Gastroesophageal sphincter (tissue), 4 donors: ENCODE results near the gene ROPN1L. TPM values are rescaled to one million over a fixed set of nuclear protein-coding genes. Genes with fewer than 3 reads are reported as not detected.

ENCODE experiments used
- ATAC-seq: fragments of 150-250 bp; one replicate; pipeline ENCODE4 v1.9.1; 2016; ENCODE audit warnings: mild to moderate bottlenecking, moderate library complexity
- H3K27ac ChIP-seq, 4 donors: fragments of 200-600 bp; sonication (generic) in 3 of 4; 1 replicate in 3 of 4; 2 replicates in 1 of 4; pipeline ENCODE4 v1.5.1; 2016 to 2019
- H3K27me3 ChIP-seq: fragments of 200-600 bp; sonication (generic); one replicate; pipeline ENCODE4 v1.5.1; 2019
- H3K36me3 ChIP-seq, 2 donors: fragments of 200-600 bp; sonication (generic); one replicate each; pipeline ENCODE4 v1.5.1; 2019; ENCODE audit warnings: control low read depth in 1 of 2
- H3K4me1 ChIP-seq, 3 donors: fragments of 200-600 bp; sonication (generic); 1 replicate in 2 of 3; 2 replicates in 1 of 3; pipeline ENCODE4 v1.5.1; 2016 to 2019; ENCODE audit warnings: control low read depth in 2 of 3
- H3K4me3 ChIP-seq, 2 donors: fragments of 200-600 bp; sonication (generic); one replicate each; pipeline ENCODE4 v1.5.1; 2019; ENCODE audit warnings: mild to moderate bottlenecking in 1 of 2, moderate library complexity in 1 of 2
- H3K9me3 ChIP-seq, 3 donors: fragments of 200-600 bp; sonication (generic); one replicate each; pipeline ENCODE4 v1.5.1; 2017 to 2019; ENCODE audit warnings: control low read depth in 2 of 3
- EP300 ChIP-seq: sonication (generic); formaldehyde crosslinking; IDR thresholded peaks from one replicate; pipeline ENCODE4 v1.6.1; 2017; ENCODE audit warnings: antibody characterized with exemption, mild to moderate bottlenecking
- POLR2A ChIP-seq, 2 donors: fragments of 450-650 bp; IDR thresholded peaks; one replicate each; pipeline ENCODE4 v1.6.1; 2017; ENCODE audit warnings: antibody characterized with exemption in 2 of 2, mild to moderate bottlenecking in 2 of 2, moderate library complexity in 1 of 2
- POLR2AphosphoS5 ChIP-seq: sonication (generic); formaldehyde crosslinking; IDR thresholded peaks from one replicate; pipeline ENCODE4 v1.6.1; 2017; ENCODE audit warnings: antibody characterized with exemption
- WGBS, 2 donors: methylation state at CpG; one replicate each; pipeline ENCODE4 v1.1.5; 2018; ENCODE audit warnings: low coverage in 1 of 2; 5-methylcytosine and 5-hydroxymethylcytosine counted together
- total RNA-seq, 4 donors: library from RNA; depleted of rRNA; stranded (reverse); fragments of >200 nt; gene quantifications; one replicate each; pipeline ENCODE4 v1.1.0, GENCODE V29; 2016
- TF ChIP-seq, protein P1 (sequence below), 4 experiments: fragments of 200-600 bp in 2 of 4; fragments of 450-650 bp in 2 of 4; sonication (generic) in 1 of 4; IDR thresholded peaks; one replicate each; pipeline ENCODE4 v1.5.1; 2017 to 2019; ENCODE audit warnings: antibody characterized with exemption in 4 of 4, mild to moderate bottlenecking in 2 of 4, moderate library complexity in 2 of 4

The ROPN1L gene
- total RNA-seq, 4 donors from 2014 or later: 1.1 TPM; not detected in 3

DNA sequence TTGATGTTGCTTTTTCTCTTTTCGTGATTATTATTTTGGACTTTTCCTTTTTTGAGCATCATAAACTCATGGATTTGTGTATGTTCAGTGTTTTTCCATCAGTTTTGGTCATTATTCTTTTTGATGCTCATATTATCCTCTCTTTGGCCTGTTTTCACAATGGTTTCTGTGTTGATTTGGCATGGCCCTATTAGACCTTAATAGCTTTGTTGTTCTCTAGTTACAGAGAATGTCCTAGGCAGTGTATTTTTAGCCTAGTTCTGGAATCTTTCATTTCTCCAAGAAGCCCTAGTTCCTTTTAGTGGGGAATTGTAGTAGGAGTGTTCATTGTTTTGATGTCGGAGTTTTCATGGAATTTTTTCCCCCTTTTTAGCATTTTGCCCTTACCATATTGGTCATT lies 41.3 kb upstream of the ROPN1L start:
- Histone ChIP-seq H3K4me1 (peaks cover 9 to 22% (median 9%) of the 10 kb centered on the region in 3 donors), H3K4me3 (no peak overlapping the region), H3K9me3 (no peaks in the 10 kb centered on the region), H3K27me3 (no peaks in the 10 kb centered on the region), H3K27ac (peak overlapping the region; percentile 45 to 61 (median 54)), H3K36me3 (peaks cover 5 to 69% of the 10 kb centered on the region in 2 donors)
- 71 to 75% methylated on average over 2 of the region's 2 CpGs for WGBS, 2 donors
- TF ChIP-seq EP300 (no peak), POLR2A (IDR thresholded peaks at IDR 0.05) (no peak), POLR2AphosphoS5 (no peak)
- TF ChIP-seq, protein P1, sequence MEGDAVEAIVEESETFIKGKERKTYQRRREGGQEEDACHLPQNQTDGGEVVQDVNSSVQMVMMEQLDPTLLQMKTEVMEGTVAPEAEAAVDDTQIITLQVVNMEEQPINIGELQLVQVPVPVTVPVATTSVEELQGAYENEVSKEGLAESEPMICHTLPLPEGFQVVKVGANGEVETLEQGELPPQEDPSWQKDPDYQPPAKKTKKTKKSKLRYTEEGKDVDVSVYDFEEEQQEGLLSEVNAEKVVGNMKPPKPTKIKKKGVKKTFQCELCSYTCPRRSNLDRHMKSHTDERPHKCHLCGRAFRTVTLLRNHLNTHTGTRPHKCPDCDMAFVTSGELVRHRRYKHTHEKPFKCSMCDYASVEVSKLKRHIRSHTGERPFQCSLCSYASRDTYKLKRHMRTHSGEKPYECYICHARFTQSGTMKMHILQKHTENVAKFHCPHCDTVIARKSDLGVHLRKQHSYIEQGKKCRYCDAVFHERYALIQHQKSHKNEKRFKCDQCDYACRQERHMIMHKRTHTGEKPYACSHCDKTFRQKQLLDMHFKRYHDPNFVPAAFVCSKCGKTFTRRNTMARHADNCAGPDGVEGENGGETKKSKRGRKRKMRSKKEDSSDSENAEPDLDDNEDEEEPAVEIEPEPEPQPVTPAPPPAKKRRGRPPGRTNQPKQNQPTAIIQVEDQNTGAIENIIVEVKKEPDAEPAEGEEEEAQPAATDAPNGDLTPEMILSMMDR (IDR thresholded peaks at IDR 0.05): no peak
- peak; percentile 75 for ATAC-seq

DNA sequence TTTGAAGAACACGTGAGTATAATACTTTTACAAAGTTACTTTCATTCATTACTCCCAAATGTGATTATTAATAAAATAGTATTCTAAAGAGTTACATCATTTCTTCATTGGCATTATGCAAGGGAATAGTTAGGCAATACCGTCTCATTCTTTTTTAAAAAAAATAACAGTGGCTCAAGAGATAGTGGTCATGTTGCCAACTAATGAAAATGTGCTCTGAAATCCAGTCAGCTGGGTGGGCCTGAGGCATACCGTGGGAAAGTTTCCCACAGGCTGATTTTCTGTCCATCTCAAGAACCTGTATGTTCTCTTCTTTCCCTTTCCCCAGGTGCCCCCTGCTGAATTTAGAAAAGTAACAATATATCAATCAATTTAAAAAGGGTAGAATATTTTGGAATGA lies 40.8 kb upstream of the ROPN1L start:
- H3K27ac ChIP-seq: peak overlapping the region; percentile 45 to 61 (median 54)
- TF ChIP-seq POLR2A (IDR thresholded peaks at IDR 0.05): no peak
- TF ChIP-seq POLR2AphosphoS5: peak; percentile 38
- no peaks in the 10 kb centered on the region for H3K27me3 ChIP-seq
- peaks cover 5 to 69% of the 10 kb centered on the region in 2 donors for H3K36me3 ChIP-seq
- peaks cover 9 to 22% (median 9%) of the 10 kb centered on the region in 3 donors for H3K4me1 ChIP-seq
- peak; percentile 89 for ATAC-seq
- 40 to 43% methylated on average over 3 of the region's 3 CpGs for WGBS, 2 donors
- H3K9me3 ChIP-seq: no peaks in the 10 kb centered on the region
- no peak overlapping the region for H3K4me3 ChIP-seq

DNA sequence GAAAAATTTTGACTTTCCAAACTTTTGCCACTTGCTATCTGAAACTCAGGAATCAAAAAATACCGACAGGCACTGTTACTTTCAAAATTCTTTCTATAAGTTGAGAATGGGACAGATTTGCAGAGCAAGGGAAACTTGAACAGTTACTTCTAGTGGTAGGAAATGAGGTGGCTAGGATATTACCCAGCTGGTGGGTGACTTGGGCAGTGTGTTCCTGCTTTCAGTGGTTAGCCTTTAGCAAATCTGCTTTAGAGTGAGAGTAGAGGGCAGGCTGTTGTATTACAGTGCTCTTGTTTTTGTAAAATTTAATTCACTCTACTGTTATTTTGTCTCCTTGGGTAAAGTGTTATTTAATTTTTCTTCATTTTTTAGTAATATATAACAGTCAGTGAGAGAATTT lies 40.2 kb upstream of the ROPN1L start:
- ATAC-seq: no peak
- 44 to 88% methylated on average over 1 of the region's 1 CpG for WGBS, 2 donors
- Histone ChIP-seq H3K4me3 (no peak overlapping the region), H3K9me3 (no peaks in the 10 kb centered on the region), H3K27ac (peak overlapping the region in 2 of 4 donors; percentile 50 to 61), H3K27me3 (no peaks in the 10 kb centered on the region), H3K36me3 (peaks cover 5 to 69% of the 10 kb centered on the region in 2 donors), H3K4me1 (peaks cover 9 to 22% (median 9%) of the 10 kb centered on the region in 3 donors)
- TF ChIP-seq EP300 (no peak), POLR2AphosphoS5 (no peak), POLR2A (IDR thresholded peaks at IDR 0.05) (no peak)
- TF ChIP-seq, protein P1 (IDR thresholded peaks at IDR 0.05): no peak

DNA sequence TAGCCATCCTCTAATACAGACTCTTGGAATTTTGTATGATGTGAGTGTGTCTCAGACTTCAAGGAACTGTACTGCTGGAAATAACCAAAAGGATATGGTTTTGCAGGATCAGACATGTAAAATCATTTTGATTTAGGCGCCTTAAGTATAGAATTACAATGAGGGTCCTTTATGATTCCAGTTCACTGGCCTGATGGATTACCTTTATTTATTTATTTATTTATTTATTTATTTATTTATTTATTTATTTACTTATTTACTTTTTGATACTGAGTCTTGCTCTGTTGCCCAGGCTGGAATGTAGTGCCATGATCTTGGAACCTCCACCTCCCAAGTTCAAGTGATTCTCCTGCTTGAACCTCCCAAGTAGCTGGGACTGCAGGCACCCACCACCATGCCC lies 37.9 kb upstream of the ROPN1L start:
- 86 to 100% methylated on average over 1 of the region's 1 CpG for WGBS, 2 donors
- peaks cover 9 to 22% (median 9%) of the 10 kb centered on the region in 3 donors for H3K4me1 ChIP-seq
- no peaks in the 10 kb centered on the region for H3K27me3 ChIP-seq
- H3K4me3 ChIP-seq: no peak overlapping the region
- H3K36me3 ChIP-seq: peaks cover 8 to 75% of the 10 kb centered on the region in 2 donors
- no peak for TF ChIP-seq EP300
- no peak for TF ChIP-seq POLR2A (IDR thresholded peaks at IDR 0.05)
- TF ChIP-seq POLR2AphosphoS5: no peak
- TF ChIP-seq, protein P1 (IDR thresholded peaks at IDR 0.05): no peak
- no peak for ATAC-seq
- H3K9me3 ChIP-seq: no peaks in the 10 kb centered on the region
- H3K27ac ChIP-seq: no peak overlapping the region

DNA sequence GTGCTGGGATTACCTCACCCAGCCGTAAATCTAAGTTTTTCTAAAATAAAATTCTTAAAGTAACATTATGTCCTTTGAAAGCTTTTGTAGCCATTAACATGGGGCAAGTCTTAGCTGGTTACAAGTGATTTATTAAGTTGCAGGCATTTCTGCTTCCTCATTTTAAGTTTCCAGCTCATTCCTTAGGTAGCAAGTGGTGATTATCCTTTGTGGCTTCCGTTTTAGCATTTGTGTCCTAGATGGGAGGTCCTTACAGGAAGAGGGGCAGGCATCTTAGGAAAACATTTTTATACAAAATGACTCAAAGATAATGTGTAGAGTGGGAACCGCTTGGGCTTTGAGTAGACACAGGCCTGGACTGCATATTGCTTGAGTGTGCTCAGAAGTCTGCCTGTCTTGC lies 35.0 kb upstream of the ROPN1L start:
- 81 to 90% methylated on average over 2 to 3 of the region's 3 CpGs for WGBS, 2 donors

More for the DNA sequence above, 35.0 kb upstream of the ROPN1L start:
- no peak overlapping the region for H3K4me3 ChIP-seq
- peaks cover 16 to 100% of the 10 kb centered on the region in 2 donors for H3K36me3 ChIP-seq
- no peaks in the 10 kb centered on the region for H3K9me3 ChIP-seq
- no peak for ATAC-seq
- no peak for TF ChIP-seq POLR2A (IDR thresholded peaks at IDR 0.05)
- no peak for TF ChIP-seq EP300
- TF ChIP-seq, protein P1 (IDR thresholded peaks at IDR 0.05): no peak
- TF ChIP-seq POLR2AphosphoS5: no peak
- H3K27ac ChIP-seq: no peak overlapping the region
- peaks cover 0 to 1% (median 0%) of the 10 kb centered on the region in 3 donors for H3K4me1 ChIP-seq
- no peaks in the 10 kb centered on the region for H3K27me3 ChIP-seq
